Lower leg skin (tissue), 3 donors: ENCODE results near the gene SCAI.

Experiments used
- POLR2A ChIP-seq, 2 donors: fragments of 450-650 bp; IDR thresholded peaks; one replicate each; pipeline ENCODE4 v1.6.1; 2016 to 2017; ENCODE audit warnings: antibody characterized with exemption in 2 of 2, mild to moderate bottlenecking in 1 of 2, moderate library complexity in 1 of 2
- TF ChIP-seq, protein P1 (sequence below), 3 donors: fragments of 450-650 bp; IDR thresholded peaks; one replicate each; pipeline ENCODE4 v1.5.1; 2016; ENCODE audit warnings: antibody characterized with exemption in 3 of 3, mild to moderate bottlenecking in 3 of 3, moderate library complexity in 2 of 3

DNA sequence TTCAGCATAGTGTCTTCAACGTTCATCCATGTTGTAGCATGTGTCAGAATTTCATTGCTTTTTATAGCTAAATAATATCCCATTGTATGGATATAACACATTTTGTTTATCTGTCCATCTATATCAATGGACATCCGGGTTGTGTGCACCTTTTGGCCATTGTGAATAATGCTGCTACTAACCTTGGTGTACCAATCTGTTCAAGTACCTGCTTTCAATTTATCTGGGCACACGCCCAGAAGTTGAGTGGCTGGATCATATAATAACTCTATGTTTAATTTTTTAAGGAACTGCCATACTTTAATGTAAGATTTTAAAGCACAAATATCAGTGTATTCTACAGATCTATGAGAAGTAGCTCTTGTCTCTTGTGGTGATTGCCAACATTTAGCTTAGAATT lies 43.5 kb downstream of the SCAI start:
- no peak for TF ChIP-seq POLR2A (IDR thresholded peaks at IDR 0.05)
- TF ChIP-seq, protein P1, sequence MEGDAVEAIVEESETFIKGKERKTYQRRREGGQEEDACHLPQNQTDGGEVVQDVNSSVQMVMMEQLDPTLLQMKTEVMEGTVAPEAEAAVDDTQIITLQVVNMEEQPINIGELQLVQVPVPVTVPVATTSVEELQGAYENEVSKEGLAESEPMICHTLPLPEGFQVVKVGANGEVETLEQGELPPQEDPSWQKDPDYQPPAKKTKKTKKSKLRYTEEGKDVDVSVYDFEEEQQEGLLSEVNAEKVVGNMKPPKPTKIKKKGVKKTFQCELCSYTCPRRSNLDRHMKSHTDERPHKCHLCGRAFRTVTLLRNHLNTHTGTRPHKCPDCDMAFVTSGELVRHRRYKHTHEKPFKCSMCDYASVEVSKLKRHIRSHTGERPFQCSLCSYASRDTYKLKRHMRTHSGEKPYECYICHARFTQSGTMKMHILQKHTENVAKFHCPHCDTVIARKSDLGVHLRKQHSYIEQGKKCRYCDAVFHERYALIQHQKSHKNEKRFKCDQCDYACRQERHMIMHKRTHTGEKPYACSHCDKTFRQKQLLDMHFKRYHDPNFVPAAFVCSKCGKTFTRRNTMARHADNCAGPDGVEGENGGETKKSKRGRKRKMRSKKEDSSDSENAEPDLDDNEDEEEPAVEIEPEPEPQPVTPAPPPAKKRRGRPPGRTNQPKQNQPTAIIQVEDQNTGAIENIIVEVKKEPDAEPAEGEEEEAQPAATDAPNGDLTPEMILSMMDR (IDR thresholded peaks at IDR 0.05): no peak
